ENCODE measurements around the gene FAM98B. TPM values are rescaled to one million over a fixed set of nuclear protein-coding genes. Genes with fewer than 3 reads are reported as not detected.

The FAM98B gene
- total and polyA plus RNA-seq, 2 of the 8 experiments (the other 6 are each of a cell fraction or from before 2014, with no cell fraction given): 5.9 to 48.4 TPM

GRCh38 chr15:38463893-38464292 lies 10.0 kb downstream of the FAM98B start (continued):
- TF ChIP-seq RFX5 (IDR thresholded peaks at IDR 0.05; ENCODE audit: borderline replicate concordance, low read depth, low read length) (no peak), BACH1 (IDR thresholded peaks at IDR 0.05; ENCODE audit: low read length) (no peak), BRCA1 (IDR thresholded peaks at IDR 0.05; ENCODE audit: low read depth, low read length) (no peak), JUN (IDR thresholded peaks at IDR 0.05; ENCODE audit: low read depth, low read length) (no peak), RBBP5 (IDR thresholded peaks at IDR 0.05; ENCODE audit: borderline replicate concordance, low read depth, low read length) (no peak), SP1 (IDR thresholded peaks at IDR 0.05; ENCODE audit: low read depth, low read length) (no peak)
